Measurements from ENCODE around the gene GLI2. TPM values are rescaled to one million over a fixed set of nuclear protein-coding genes. Genes with fewer than 3 reads are reported as not detected.

Gene GLI2
- total RNA-seq, 6 experiments from 2014 or later = 0.09 to 0.73 (median 0.48) TPM

- TF ChIP-seq CTCF (IDR thresholded peaks at IDR 0.05) (no peak), POLR2A (IDR thresholded peaks at IDR 0.05) (no peak)
Measured at GRCh38 chr2:120697471-120697870, 38.2 kb upstream of the GLI2 start.

GRCh38 chr2:120699292-120699691 is 36.4 kb upstream of the GLI2 start:
- Histone ChIP-seq H3K27me3 (no peaks in the 10 kb centered on the region), H3K4me3 (no peak overlapping the region), H3K27ac (no peak overlapping the region), H3K36me3 (no peaks in the 10 kb centered on the region), H3K4me1 (no peaks in the 10 kb centered on the region), H3K9me3 (no peaks in the 10 kb centered on the region)
- ATAC-seq (no peak), DNase-seq (no peak)
- intact Hi-C loops (cut with DNase I) = loop anchor here in 1 of 2 donors (5.0 kb wide), 1 partner anchor 383 kb away; no protein-coding TSS in a partner anchor
- TF ChIP-seq CTCF (IDR thresholded peaks at IDR 0.05) (no peak), POLR2A (IDR thresholded peaks at IDR 0.05) (no peak)
- WGBS (ENCODE audit: insufficient coverage, low coverage, low lambda C conversion rate, missing lambda C conversion rate) = 20% methylated on average over 1 of the region's 3 CpGs

More at GRCh38 chr2:120697471-120697870, 38.2 kb upstream of the GLI2 start:
- Histone ChIP-seq H3K4me3 (no peak overlapping the region), H3K9me3 (no peaks in the 10 kb centered on the region), H3K36me3 (no peaks in the 10 kb centered on the region), H3K27ac (no peak overlapping the region), H3K27me3 (no peaks in the 10 kb centered on the region), H3K4me1 (no peaks in the 10 kb centered on the region)
- no peak for DNase-seq
- WGBS (ENCODE audit: insufficient coverage, low coverage, low lambda C conversion rate, missing lambda C conversion rate) = 74% methylated on average over 2 of the region's 2 CpGs
- intact Hi-C loops (cut with DNase I) = loop anchor here in 1 of 2 donors (5.0 kb wide), 1 partner anchor 385 kb away; no protein-coding TSS in a partner anchor
- no peak for ATAC-seq

- Histone ChIP-seq H3K4me1 (no peaks in the 10 kb centered on the region), H3K36me3 (no peaks in the 10 kb centered on the region), H3K27ac (no peak overlapping the region), H3K27me3 (no peaks in the 10 kb centered on the region), H3K9me3 (no peaks in the 10 kb centered on the region), H3K4me3 (no peak overlapping the region)
- no peak for DNase-seq
- no peak for ATAC-seq
- intact Hi-C loops (cut with DNase I) = loop anchor here in 1 of 2 donors (5.0 kb wide), 1 partner anchor 367 kb away; no protein-coding TSS in a partner anchor
- TF ChIP-seq POLR2A (IDR thresholded peaks at IDR 0.05) = no peak
- TF ChIP-seq CTCF (IDR thresholded peaks at IDR 0.05) = no peak
- WGBS (ENCODE audit: insufficient coverage, low coverage, low lambda C conversion rate, missing lambda C conversion rate) = 73% methylated on average over 4 of the region's 4 CpGs
Measured at GRCh38 chr2:120700659-120701058, 35.0 kb upstream of the GLI2 start.

GRCh38 chr2:120701096-120701495 is 34.6 kb upstream of the GLI2 start:
- WGBS (ENCODE audit: insufficient coverage, low coverage, low lambda C conversion rate, missing lambda C conversion rate) = 50% methylated on average over 2 of the region's 7 CpGs
- intact Hi-C loops (cut with DNase I) = loop anchor here in 1 of 2 donors (5.0 kb wide), 1 partner anchor 366 kb away; no protein-coding TSS in a partner anchor

More at GRCh38 chr2:120701096-120701495, 34.6 kb upstream of the GLI2 start:
- no peak for TF ChIP-seq CTCF (IDR thresholded peaks at IDR 0.05)
- no peak for TF ChIP-seq POLR2A (IDR thresholded peaks at IDR 0.05)
- Histone ChIP-seq H3K4me1 (no peaks in the 10 kb centered on the region), H3K27me3 (no peaks in the 10 kb centered on the region), H3K27ac (no peak overlapping the region), H3K9me3 (no peaks in the 10 kb centered on the region), H3K4me3 (no peak overlapping the region), H3K36me3 (no peaks in the 10 kb centered on the region)
- ATAC-seq (no peak), DNase-seq (no peak)

All from right lobe of liver (tissue), 6 donors.